HG02938 (cell line): ENCODE measurements around the gene CHMP6.

Experiments
- ATAC-seq: cut with Tn5 transposase; IDR thresholded peaks from one replicate; pipeline ENCODE4 v1.9.1; 2021; ENCODE audit warnings: mild to moderate bottlenecking, moderate library complexity; ENCODE audit not compliant: unreplicated experiment

CHMP6 gene

GRCh38 chr17:81039854-81040758 is 48.5 kb downstream of the CHMP6 start:
- ATAC-seq, result no peak

DNA sequence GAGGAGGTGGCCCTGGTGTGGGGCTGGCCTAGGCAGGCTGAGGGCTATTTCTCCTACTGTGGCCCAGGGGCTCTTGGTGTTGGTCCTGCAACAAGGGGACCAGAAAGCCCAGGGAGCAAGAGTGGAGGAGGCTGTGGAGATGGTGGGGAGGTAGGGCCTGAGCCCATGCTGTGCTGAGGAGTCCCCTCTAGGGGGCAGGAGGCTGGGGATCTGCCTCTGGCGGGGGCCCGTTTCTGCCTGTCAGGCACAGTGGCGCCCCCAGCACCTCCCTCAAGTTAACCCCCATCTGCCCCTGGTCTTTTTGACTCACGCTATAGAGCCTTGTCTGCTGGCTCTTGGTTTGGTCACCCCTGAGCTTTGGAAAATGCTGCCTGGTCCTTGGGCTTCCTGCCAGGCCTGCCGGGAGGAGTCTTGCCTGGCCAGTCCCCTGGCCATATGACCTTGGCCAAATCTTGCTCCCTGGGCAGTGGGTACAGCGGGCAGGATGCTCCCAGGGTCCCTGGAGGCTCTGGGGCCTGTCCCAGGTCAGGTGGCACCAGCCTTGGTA is 49.2 kb downstream of the CHMP6 start:
- ATAC-seq, result no peak

DNA sequence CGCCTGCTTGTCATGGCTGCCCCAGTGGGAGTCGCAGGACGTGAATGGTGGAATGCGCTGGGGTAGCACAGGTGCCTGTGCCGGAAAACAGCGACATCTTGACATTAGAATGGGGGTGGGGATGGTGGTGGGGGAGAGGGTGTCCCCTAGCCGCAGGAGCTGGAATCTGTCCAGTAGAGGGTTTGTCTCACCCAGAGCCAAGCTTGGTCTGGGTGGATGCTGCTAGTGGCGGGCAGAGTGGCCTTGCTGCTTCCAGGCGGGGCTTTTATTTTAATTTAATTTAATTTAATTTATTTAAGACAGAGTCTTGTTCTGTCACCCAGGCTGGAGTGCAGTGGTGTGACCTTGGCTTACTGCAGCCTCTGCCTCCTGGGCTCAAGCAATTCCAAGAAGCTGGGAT is 51.0 kb downstream of the CHMP6 start:
- ATAC-seq, result no peak

DNA sequence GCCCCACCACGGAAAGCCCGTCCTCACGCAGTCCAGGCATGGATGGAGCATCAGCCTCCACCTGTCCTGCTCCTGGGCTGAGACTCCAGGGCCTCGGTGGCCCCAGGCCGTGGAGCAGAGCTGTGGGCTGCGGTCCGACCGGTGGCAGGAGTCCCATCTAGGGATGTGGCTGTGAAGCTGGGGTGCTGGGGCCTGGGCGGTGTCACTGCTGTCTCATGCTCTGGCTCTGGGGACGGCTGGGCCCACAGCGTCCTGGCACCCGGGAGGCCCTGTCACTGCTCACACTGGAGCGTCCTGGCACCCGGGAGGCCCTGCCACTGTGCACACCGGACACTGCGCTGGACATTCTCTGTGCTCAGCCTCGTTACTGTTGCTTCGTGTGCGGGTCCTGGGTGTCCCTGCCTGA is 51.7 kb downstream of the CHMP6 start:
- no peak for ATAC-seq

DNA sequence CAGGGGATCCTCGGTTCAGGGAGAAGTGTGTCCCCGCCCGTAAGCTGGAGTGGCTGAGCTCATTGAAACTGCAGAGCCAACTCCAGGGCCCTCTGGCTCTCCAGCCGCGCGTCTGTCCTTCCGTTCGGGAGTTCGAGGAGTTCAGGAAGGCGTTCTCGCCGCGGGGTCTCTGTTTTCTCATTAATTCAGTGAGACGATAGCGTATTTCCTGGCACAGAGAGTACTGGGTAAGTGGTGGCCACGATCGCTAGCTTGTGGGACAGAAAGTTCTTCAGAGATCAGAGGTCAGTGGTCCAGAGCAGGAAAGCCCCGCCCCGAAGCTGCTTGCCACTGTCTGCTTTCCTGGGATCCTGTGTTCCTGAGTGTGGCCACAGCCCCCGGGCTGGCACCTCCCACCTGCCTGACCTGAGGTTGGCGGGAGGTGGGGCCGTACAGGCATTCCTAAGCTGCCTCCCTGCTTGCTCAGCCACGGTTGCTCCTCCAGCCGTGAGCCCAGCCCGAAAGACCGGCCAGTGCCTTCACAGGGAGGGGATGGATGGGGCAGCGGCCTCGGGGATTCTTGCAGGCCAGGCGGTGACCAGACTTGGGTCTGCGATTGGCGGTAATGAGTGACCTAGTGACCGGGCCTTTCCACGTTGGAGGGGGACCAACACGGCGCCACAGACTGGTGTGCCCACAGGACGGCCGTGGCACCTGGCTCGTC is 52.2 kb downstream of the CHMP6 start:
- no peak for ATAC-seq

GRCh38 chr17:81044428-81044763 is 52.8 kb downstream of the CHMP6 start:
- ATAC-seq, result no peak

GRCh38 chr17:81044764-81045589 is 53.3 kb downstream of the CHMP6 start:
- ATAC-seq, result no peak

DNA sequence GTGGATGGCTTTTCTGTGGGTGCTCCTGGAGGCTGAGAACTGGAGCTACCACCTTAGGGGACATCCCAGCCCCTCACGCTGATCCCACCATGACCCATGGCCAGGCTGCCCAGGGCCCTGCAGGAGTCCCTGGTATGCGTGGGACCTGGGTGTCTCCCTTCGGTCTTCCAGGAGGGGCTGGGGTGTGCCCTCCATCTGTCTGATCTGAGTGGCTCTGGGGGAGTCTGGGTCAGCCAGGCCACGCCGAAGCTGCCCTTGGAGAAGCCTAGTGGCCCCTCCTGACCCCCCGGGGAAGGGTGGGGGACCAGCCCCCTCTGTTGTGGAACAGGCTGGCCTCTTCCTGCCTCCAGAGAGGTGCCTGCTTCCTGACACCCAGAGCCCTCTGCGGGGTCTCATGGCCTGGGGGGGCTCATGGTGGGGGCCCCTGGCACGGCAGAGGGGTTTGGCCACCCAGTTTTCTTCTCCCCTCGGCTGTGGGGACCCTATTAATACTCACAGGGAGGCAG is 54.0 kb downstream of the CHMP6 start:
- no peak for ATAC-seq

DNA sequence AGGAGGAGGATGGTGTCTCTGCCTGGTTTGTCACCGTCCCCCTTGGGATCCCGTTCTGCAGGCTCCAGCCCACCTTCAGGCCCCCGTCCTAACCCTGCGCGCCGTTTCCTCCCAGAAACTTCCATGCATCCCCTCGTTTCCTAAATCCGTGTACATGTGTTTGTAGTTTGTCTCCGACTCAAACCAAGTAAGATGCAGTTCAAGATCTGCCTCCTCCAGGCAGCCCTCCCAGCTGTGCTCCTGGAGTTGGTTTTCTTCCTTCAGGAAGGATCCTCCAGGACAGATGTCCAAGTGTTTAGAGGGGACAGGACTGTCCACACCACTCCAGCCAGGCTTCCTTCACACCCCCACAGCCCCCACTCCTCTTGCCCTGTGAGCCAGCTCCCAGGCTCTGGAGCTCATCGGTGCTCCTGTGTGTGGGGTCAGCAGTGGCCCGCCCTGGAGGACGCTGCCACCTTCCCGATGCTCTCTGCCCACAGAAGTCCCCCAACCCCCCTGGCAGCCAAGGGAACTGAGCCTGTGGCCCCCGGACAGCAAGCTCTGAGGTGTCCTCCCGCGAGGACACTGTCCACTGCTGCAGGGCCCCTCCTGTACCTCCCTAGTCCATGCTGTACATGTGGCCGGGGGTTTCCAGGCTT is 54.6 kb downstream of the CHMP6 start:
- ATAC-seq, result no peak

DNA sequence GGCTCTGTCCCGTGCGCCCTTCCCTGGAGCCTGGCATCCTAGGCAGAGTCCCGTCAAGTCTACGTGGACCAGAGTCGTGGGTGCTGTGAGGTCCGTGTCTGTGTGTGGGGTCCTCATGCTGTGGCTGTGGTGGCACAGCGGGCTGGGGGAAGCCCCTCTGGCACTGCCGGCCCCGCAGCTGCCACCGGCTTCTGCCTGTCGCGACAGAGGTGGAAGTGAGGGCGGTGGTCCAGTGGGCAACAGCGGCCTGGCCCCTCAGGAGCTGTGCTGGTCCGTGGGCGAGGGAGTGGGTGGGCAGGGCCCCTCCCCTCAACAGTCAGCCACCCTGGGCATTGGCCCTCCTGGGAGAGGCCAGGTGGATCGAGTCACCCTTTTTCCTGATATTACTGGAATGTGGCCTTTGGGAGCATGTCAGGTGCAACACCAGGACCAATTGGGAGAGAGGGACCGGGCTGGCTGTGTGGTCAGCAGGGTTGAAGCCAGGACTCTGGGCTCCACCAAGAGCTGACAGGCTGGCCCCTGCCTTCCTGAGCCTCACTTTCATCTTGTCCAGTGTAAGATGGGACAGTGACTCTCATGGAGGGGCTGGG is 55.2 kb downstream of the CHMP6 start:
- no peak for ATAC-seq

GRCh38 chr17:81048827-81049371 is 57.3 kb downstream of the CHMP6 start:
- no peak for ATAC-seq

- ATAC-seq, result no peak
Observed at GRCh38 chr17:81049372-81049911, 57.8 kb downstream of the CHMP6 start.
